Spleen (tissue), 11 donors: ENCODE results near the gene THAP9. TPM values are rescaled to one million over a fixed set of nuclear protein-coding genes. Genes with fewer than 3 reads are reported as not detected.
"Not testable (repeated sequence)": the region's sequence is repeated elsewhere in the genome, so short reads cannot be mapped to it uniquely, and the experiment has no call there.

ENCODE experiments used
- DNase-seq: peaks from one replicate; pipeline ENCODE4 v3.0.0-alpha.2; 2020
- H3K27ac ChIP-seq, 8 donors: fragments of 200-600 bp; sonication (generic) in 7 of 8; 1 replicate in 4 of 8; 2 replicates in 4 of 8; pipeline versions ENCODE4 v1.5.0 to v1.8.0; 2016 to 2021; ENCODE audit warnings: inconsistent platforms in 4 of 8, mild to moderate bottlenecking in 4 of 8, moderate library complexity in 1 of 8
- H3K27me3 ChIP-seq, 7 donors: fragments of 200-600 bp; sonication (generic) in 6 of 7; replicated peaks in 1 of 7; 1 replicate in 4 of 7; 2 replicates in 3 of 7; pipeline versions ENCODE4 v1.5.0 to v1.8.0; 2016 to 2021; ENCODE audit warnings: inconsistent platforms in 3 of 7, mild to moderate bottlenecking in 1 of 7
- H3K36me3 ChIP-seq, 6 donors: fragments of 200-600 bp; sonication (generic) in 5 of 6; 1 replicate in 4 of 6; 2 replicates in 2 of 6; pipeline versions ENCODE4 v1.5.0 to v1.8.0; 2016 to 2021; ENCODE audit warnings: inconsistent platforms in 2 of 6
- H3K4me1 ChIP-seq, 6 donors: fragments of 200-600 bp; sonication (generic) in 5 of 6; 1 replicate in 3 of 6; 2 replicates in 3 of 6; pipeline versions ENCODE4 v1.5.0 to v1.8.0; 2016 to 2021; ENCODE audit warnings: inconsistent platforms in 3 of 6
- H3K4me3 ChIP-seq, 8 donors: fragments of 200-600 bp; sonication (generic) in 7 of 8; 1 replicate in 4 of 8; 2 replicates in 4 of 8; pipeline versions ENCODE4 v1.5.0 to v1.8.0; 2016 to 2021; ENCODE audit warnings: inconsistent platforms in 4 of 8, mild to moderate bottlenecking in 4 of 8, moderate library complexity in 2 of 8
- H3K9me3 ChIP-seq, 8 donors: fragments of 200-600 bp; sonication (generic) in 7 of 8; 1 replicate in 4 of 8; 2 replicates in 4 of 8; pipeline versions ENCODE4 v1.5.0 to v1.8.0; 2016 to 2021; ENCODE audit warnings: inconsistent platforms in 4 of 8
- CTCF ChIP-seq, 11 experiments: fragments of 200-600 bp in 7 of 11; fragments of 450-650 bp in 4 of 11; sonication (generic) in 4 of 11; IDR thresholded peaks in 8 of 11; conservative IDR thresholded peaks in 3 of 11; 1 replicate in 7 of 11; 2 replicates in 4 of 11; pipeline versions ENCODE4 v1.4.0 to v1.8.0; 2016 to 2021; ENCODE audit warnings: antibody characterized with exemption in 11 of 11, inconsistent platforms in 4 of 11, mild to moderate bottlenecking in 1 of 11
- POLR2A ChIP-seq, 3 donors: fragments of 450-650 bp; IDR thresholded peaks; one replicate each; pipeline ENCODE4 v1.5.1; 2017; ENCODE audit warnings: antibody characterized with exemption in 3 of 3, mild to moderate bottlenecking in 1 of 3
- POLR2AphosphoS5 ChIP-seq, 3 donors: sonication (generic); formaldehyde crosslinking; IDR thresholded peaks; one replicate each; pipeline ENCODE4 v1.5.1; 2017; ENCODE audit warnings: antibody characterized with exemption in 3 of 3
- WGBS, 5 donors: extraction: QIAGEN DNeasy Blood & Tissue Kit in 3 of 5; methylation state at CpG; one replicate each; pipeline versions ENCODE4 v1.1.5 to v1.1.7; 2013 to 2018; 5-methylcytosine and 5-hydroxymethylcytosine counted together
- intact Hi-C: fragments of 100-400 bp; cut with DNase I; formaldehyde crosslinking; loops from one replicate; pipeline ENCODE4 v1.15.0; 2023; ENCODE audit warnings: low total_unique reads
- polyA plus RNA-seq, 3 donors: library from polyadenylated mRNA; stranded (reverse); fragments of 200-250 nt; gene quantifications; one replicate each; pipeline ENCODE4 v1.2.1, GENCODE V29; 2013
- total RNA-seq, 7 donors: library from RNA; depleted of rRNA in 3 of 7; stranded (reverse); fragments of >200 nt in 3 of 7; fragmentation: NEBNext Ultra II Directional in 4 of 7; extraction: Animal tissue kit (Norgen Biotek cat#: 25700) in 4 of 7; gene quantifications; one replicate each; pipeline versions ENCODE4 v1.1.0 to v1.2.1, GENCODE V29; 2016 to 2021
- donor health status: healthy with polysubstance abuse.
- donor health status: DM: no; HTN: no; CAD: no; lungs with moderate emphysema.
- donor health status: DM: no; HTN: no; CAD: no.
- donor health status: Bipolar disorder and iron deficiency.
- donor health status: healthy.
- donor health status: DM: no; HTN: no; CAD: no.
- donor health status: DM: yes; HTN: yes; CAD: no.

Gene THAP9
- total and polyA plus RNA-seq, 10 donors, result 1.8 to 8.1 (median 3.2) TPM

- Histone ChIP-seq H3K4me1 (peaks cover 4 to 31% (median 17%) of the 10 kb centered on the region in 6 donors), H3K27me3 (no peaks in the 10 kb centered on the region), H3K27ac (peak overlapping the region; percentile 43 to 83 (median 74)), H3K9me3 (no peaks in the 10 kb centered on the region), H3K4me3 (no peak overlapping the region), H3K36me3 (peaks cover 5 to 100% (median 76%) of the 10 kb centered on the region in 6 donors)
- TF ChIP-seq POLR2AphosphoS5 (IDR thresholded peaks at IDR 0.05) (no peak), POLR2A (IDR thresholded peaks at IDR 0.05) (no peak), CTCF (IDR thresholded peaks at IDR 0.05 in 8 of 11, conservative IDR thresholded peaks at IDR 0.05 in 3 of 11) (no peak)
- 0 to 4% (median 2%) methylated on average over 1 of the region's 1 CpG for WGBS, 5 donors
- intact Hi-C loops, result no loop called here
- no peak for DNase-seq
Measured at GRCh38 chr4:82865592-82865991, 34.9 kb upstream of the THAP9 start.

- DNase-seq, H3K4me3 ChIP-seq, H3K27me3 ChIP-seq, H3K9me3 ChIP-seq, intact Hi-C loops: not testable (repeated sequence)
- Histone ChIP-seq H3K27ac (peak overlapping the region; percentile 22 to 83 (median 74)), H3K4me1 (peaks cover 4 to 31% (median 17%) of the 10 kb centered on the region in 6 donors), H3K36me3 (peaks cover 5 to 100% (median 79%) of the 10 kb centered on the region in 6 donors)
- 72 to 77% (median 75%) methylated on average over 6 of the region's 6 CpGs for WGBS, 5 donors
Measured at GRCh38 chr4:82866033-82866432, 34.5 kb upstream of the THAP9 start.

GRCh38 chr4:82866706-82867385, 33.7 kb upstream of the THAP9 start:
- H3K27ac ChIP-seq, result peak overlapping the region in 7 of 8 donors; percentile 53 to 83 (median 75)
- intact Hi-C loops, result no loop called here
- TF ChIP-seq CTCF (IDR thresholded peaks at IDR 0.05 in 8 of 11, conservative IDR thresholded peaks at IDR 0.05 in 3 of 11) (no peak), POLR2A (IDR thresholded peaks at IDR 0.05) (no peak), POLR2AphosphoS5 (IDR thresholded peaks at IDR 0.05) (no peak)
- no peak for DNase-seq
- no peak overlapping the region for H3K4me3 ChIP-seq
- peaks cover 4 to 31% (median 17%) of the 10 kb centered on the region in 6 donors for H3K4me1 ChIP-seq
- WGBS, 5 donors, result 85 to 91% (median 89%) methylated on average over 8 of the region's 8 CpGs
- H3K36me3 ChIP-seq, result peaks cover 5 to 100% (median 84%) of the 10 kb centered on the region in 6 donors
- H3K9me3 ChIP-seq, result no peaks in the 10 kb centered on the region
- no peaks in the 10 kb centered on the region for H3K27me3 ChIP-seq

GRCh38 chr4:82868572-82868971, 32.0 kb upstream of the THAP9 start:
- peaks cover 2 to 100% (median 88%) of the 10 kb centered on the region in 6 donors for H3K36me3 ChIP-seq
- peaks cover 4 to 31% (median 17%) of the 10 kb centered on the region in 6 donors for H3K4me1 ChIP-seq
- H3K4me3 ChIP-seq, result no peak overlapping the region
- intact Hi-C loops, result no loop called here
- no peak for DNase-seq
- H3K27ac ChIP-seq, result no peak overlapping the region
- no peaks in the 10 kb centered on the region for H3K27me3 ChIP-seq
- no peak for TF ChIP-seq POLR2A (IDR thresholded peaks at IDR 0.05)
- TF ChIP-seq POLR2AphosphoS5 (IDR thresholded peaks at IDR 0.05), result no peak
- TF ChIP-seq CTCF (IDR thresholded peaks at IDR 0.05 in 8 of 11, conservative IDR thresholded peaks at IDR 0.05 in 3 of 11), result no peak
- WGBS, 5 donors, result 93 to 99% (median 97%) methylated on average over 5 of the region's 5 CpGs
- H3K9me3 ChIP-seq, result no peaks in the 10 kb centered on the region
